NT2/D1 (cell line): Measurements from ENCODE around the gene UBC.
A peak's percentile ranks its signal among the peaks of the same experiment; 100 is the strongest.

Experiments used
- DNase-seq: peaks from one replicate; pipeline ENCODE4 v3.0.0-alpha.2; 2011; ENCODE audit warnings: low read depth, low spot score
- H3K27me3 ChIP-seq: 2 replicates; pipeline ENCODE4 v1.6.0; 2011; ENCODE audit warnings: mild to moderate bottlenecking; ENCODE audit not compliant: insufficient read length, insufficient read depth
- H3K36me3 ChIP-seq: 2 replicates; pipeline ENCODE4 v1.6.1; 2011; ENCODE audit warnings: mild to moderate bottlenecking, low read length, mixed read lengths; ENCODE audit not compliant: insufficient read depth, insufficient read length
- H3K4me1 ChIP-seq: 2 replicates; pipeline ENCODE4 v1.5.1; 2011; ENCODE audit not compliant: insufficient read depth, insufficient read length
- H3K4me3 ChIP-seq: 2 replicates; pipeline ENCODE4 v1.5.1; 2011; ENCODE audit warnings: low read depth; ENCODE audit not compliant: insufficient read length
- H3K9ac ChIP-seq: 2 replicates; pipeline ENCODE4 v1.6.0; 2011; ENCODE audit warnings: low read depth; ENCODE audit not compliant: insufficient read length
- H3K9me3 ChIP-seq: 2 replicates; pipeline ENCODE4 v1.5.1; 2011; ENCODE audit warnings: mild to moderate bottlenecking, low read length; ENCODE audit not compliant: insufficient read depth
- SUZ12 ChIP-seq: IDR thresholded peaks from 2 replicates; pipeline ENCODE4 v1.6.1; 2011; ENCODE audit not compliant: insufficient read length, insufficient read depth; ENCODE audit errors: extremely low read depth
- YY1 ChIP-seq: IDR thresholded peaks from 2 replicates; pipeline ENCODE4 v1.6.1; 2011; ENCODE audit not compliant: insufficient read length, insufficient read depth
- ZNF274 ChIP-seq: IDR thresholded peaks from 2 replicates; pipeline ENCODE4 v1.6.1; 2011; ENCODE audit warnings: mild to moderate bottlenecking, low read depth, low read length

The UBC gene

GRCh38 chr12:124952295-124952694, 37.8 kb upstream of the UBC start:
- Histone ChIP-seq H3K4me3 (no peak overlapping the region), H3K4me1 (no peaks in the 10 kb centered on the region), H3K36me3 (peaks cover 92% of the 10 kb centered on the region), H3K9me3 (no peaks in the 10 kb centered on the region), H3K27me3 (no peaks in the 10 kb centered on the region), H3K9ac (no peak overlapping the region)
- no peak for DNase-seq
- no peak for TF ChIP-seq YY1
- no peak for TF ChIP-seq SUZ12
- no peak for TF ChIP-seq ZNF274

DNA sequence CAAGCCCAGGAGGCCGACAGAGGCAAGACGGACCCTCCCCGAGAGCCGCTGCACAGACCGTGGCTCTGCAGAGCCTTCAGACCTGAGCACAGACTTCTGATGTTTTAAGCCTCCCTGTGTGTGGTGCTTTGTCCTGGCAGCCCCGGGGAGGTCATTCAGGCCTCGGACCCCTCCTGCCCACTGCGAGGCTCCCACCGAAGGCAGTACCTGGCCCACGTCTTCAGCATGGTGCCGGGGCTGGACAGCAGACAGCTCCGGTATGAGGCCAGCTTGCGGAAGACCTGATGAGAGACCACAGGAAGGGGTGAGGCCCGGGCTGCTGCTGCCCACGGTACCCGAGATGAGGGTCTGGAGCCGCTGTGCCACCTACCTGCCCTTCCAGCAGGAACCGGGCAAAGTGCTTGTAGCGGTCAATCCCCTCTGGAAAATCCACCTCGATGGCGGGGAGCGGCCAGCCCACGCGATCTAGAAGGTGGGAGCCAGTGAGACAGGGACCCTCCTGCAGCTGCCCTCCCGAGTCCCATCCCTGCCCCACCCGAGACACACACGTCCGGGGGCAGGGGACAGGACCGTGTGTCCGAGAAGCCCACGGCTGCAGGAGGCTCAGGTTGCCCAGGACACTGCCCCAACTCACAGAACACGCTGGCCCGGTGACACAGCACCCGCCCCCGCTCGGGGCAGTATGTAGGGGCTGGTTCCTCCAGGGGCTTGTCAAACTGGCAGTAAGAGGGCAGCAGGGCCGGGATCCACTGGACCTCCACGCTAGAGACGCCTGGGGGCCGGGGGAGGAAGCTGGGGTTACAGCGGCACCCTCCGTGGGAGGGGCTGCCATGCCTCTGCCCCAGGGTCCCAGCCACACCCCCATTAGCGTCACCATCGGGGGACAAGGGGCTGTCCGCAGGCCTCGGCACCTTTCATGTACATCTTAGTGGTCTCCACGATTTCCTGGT, 35.6 kb upstream of the UBC start:
- no peaks in the 10 kb centered on the region for H3K27me3 ChIP-seq
- DNase-seq, result no peak
- H3K36me3 ChIP-seq, result peaks cover 91% of the 10 kb centered on the region
- H3K4me1 ChIP-seq, result no peaks in the 10 kb centered on the region
- no peak overlapping the region for H3K9ac ChIP-seq
- TF ChIP-seq SUZ12 (no peak), ZNF274 (no peak), YY1 (no peak)
- no peaks in the 10 kb centered on the region for H3K9me3 ChIP-seq
- H3K4me3 ChIP-seq, result no peak overlapping the region

GRCh38 chr12:124949066-124949465, 34.6 kb upstream of the UBC start:
- no peak for DNase-seq
- Histone ChIP-seq H3K9ac (no peak overlapping the region), H3K4me3 (no peak overlapping the region), H3K36me3 (peaks cover 87% of the 10 kb centered on the region), H3K27me3 (no peaks in the 10 kb centered on the region), H3K4me1 (no peaks in the 10 kb centered on the region), H3K9me3 (no peaks in the 10 kb centered on the region)
- TF ChIP-seq YY1, result no peak
- no peak for TF ChIP-seq ZNF274
- no peak for TF ChIP-seq SUZ12

DNA sequence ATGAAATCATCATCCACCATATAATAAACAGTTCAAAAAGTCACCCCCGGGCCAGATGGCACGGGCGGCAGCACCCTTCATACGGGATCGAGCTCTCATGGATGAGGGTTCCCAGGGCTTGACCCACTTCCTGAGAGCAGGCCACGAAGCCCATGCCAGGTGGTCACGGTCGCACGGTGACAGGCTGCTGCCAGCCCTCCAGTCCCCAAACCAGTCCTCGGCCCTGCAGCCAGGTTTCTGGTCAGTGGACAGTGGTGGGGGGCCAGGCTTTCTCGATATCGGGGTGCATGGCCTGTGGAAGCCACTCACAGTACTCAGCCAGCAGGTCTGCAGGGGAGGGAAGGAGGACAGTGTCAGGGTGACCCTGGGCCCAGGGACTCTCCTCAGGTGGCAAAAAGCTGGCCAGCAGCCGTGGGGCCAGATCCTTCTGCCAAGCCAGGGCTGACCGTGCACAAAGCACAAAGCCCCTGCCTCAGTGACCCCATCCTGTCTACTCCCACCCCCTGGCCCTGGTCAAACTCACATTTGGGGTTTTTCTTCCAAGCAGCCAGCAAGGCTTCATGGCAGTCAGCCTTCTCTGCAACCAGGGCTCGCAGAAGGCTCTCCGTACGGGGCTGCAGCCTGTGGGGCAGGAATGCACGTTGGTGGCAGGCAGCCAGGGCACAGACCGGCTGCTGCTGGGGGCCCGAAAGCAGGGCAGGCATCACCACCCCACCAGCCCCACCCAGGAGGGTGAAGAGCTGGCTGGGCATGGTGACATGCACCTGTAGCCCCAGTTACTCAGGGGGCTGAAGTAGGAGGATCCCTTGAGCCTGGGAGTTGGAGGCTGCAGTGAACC, 33.3 kb upstream of the UBC start:
- H3K36me3 ChIP-seq, result peaks cover 79% of the 10 kb centered on the region

DNA sequence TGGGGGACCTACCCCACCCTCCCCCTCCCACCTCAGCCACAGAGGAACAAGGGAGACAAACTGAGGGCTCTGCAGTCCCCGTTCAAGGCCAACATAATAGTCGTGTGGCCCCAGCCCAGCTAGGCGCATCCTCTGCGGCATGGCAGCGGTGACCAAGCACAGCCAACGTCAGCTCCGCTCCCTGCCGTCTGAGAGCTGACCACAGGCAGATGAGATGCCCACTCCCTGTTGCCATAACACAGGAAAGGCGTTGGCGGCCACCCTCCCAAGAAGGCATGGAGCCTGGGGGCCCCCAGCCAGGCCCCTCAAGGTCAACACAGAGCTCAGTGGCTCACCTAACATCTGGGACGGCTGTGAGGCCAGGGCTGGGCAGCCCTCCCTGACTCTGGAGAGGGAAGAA, 32.6 kb upstream of the UBC start:
- Histone ChIP-seq H3K27me3 (no peaks in the 10 kb centered on the region), H3K9me3 (no peaks in the 10 kb centered on the region), H3K9ac (no peak overlapping the region), H3K4me3 (no peak overlapping the region), H3K4me1 (no peaks in the 10 kb centered on the region), H3K36me3 (peaks cover 72% of the 10 kb centered on the region)
- DNase-seq, result no peak
- TF ChIP-seq YY1 (no peak), ZNF274 (no peak), SUZ12 (no peak)

More for the DNA sequence above, 33.3 kb upstream of the UBC start:
- no peaks in the 10 kb centered on the region for H3K27me3 ChIP-seq
- H3K9ac ChIP-seq, result no peak overlapping the region
- H3K4me1 ChIP-seq, result no peaks in the 10 kb centered on the region
- no peaks in the 10 kb centered on the region for H3K9me3 ChIP-seq
- H3K4me3 ChIP-seq, result no peak overlapping the region
- TF ChIP-seq YY1, result no peak
- TF ChIP-seq ZNF274, result no peak
- no peak for TF ChIP-seq SUZ12
- no peak for DNase-seq

- Histone ChIP-seq H3K9me3 (no peaks in the 10 kb centered on the region), H3K9ac (no peak overlapping the region), H3K4me3 (no peak overlapping the region), H3K36me3 (peaks cover 67% of the 10 kb centered on the region), H3K4me1 (no peaks in the 10 kb centered on the region), H3K27me3 (no peaks in the 10 kb centered on the region)
- TF ChIP-seq SUZ12, result no peak
- DNase-seq, result no peak
These were observed 32.0 kb upstream of the UBC start for GRCh38 chr12:124946447-124946793.

GRCh38 chr12:124941170-124941527, 26.7 kb upstream of the UBC start:
- Histone ChIP-seq H3K4me1 (peaks cover 4% of the 10 kb centered on the region), H3K9ac (peak overlapping the region; percentile 52), H3K36me3 (peaks cover 20% of the 10 kb centered on the region), H3K9me3 (no peaks in the 10 kb centered on the region), H3K4me3 (no peak overlapping the region), H3K27me3 (no peaks in the 10 kb centered on the region)
- DNase-seq, result no peak
- no peak for TF ChIP-seq ZNF274
- no peak for TF ChIP-seq SUZ12
- no peak for TF ChIP-seq YY1
